Activated gamma-delta T cell treated with anti-CD3 and anti-CD28 coated beads, Interleukin-2, amount 50 U/mL, for 16 hours (primary cell): ENCODE measurements around the gene AFAP1L2.
A peak's percentile ranks its signal among the peaks of the same experiment; 100 is the strongest.

Experiments
- DNase-seq: peaks from one replicate; pipeline ENCODE4 v3.0.0-alpha.2; 2020; ENCODE audit warnings: low read depth

AFAP1L2 gene

GRCh38 chr10:114310346-114310745, 94.0 kb downstream of the AFAP1L2 start:
- DNase-seq: no peak

- DNase-seq: no peak
Observed at GRCh38 chr10:114309364-114309651, 95.0 kb downstream of the AFAP1L2 start.

GRCh38 chr10:114308531-114309363, 95.6 kb downstream of the AFAP1L2 start:
- DNase-seq: no peak

- DNase-seq: no peak
Observed at GRCh38 chr10:114307731-114308130, 96.6 kb downstream of the AFAP1L2 start.

- no peak for DNase-seq
Observed at GRCh38 chr10:114306116-114306973, 98.0 kb downstream of the AFAP1L2 start.

- DNase-seq: no peak
Observed at GRCh38 chr10:114305521-114305925, 98.8 kb downstream of the AFAP1L2 start.

GRCh38 chr10:114304571-114305421, 99.5 kb downstream of the AFAP1L2 start:
- peak; percentile 44 for DNase-seq

GRCh38 chr10:114304017-114304570, 100.2 kb downstream of the AFAP1L2 start:
- peak; percentile 44 for DNase-seq

GRCh38 chr10:114303556-114303955, 100.7 kb downstream of the AFAP1L2 start:
- no peak for DNase-seq

GRCh38 chr10:114301951-114302710, 102.2 kb downstream of the AFAP1L2 start:
- no peak for DNase-seq

- DNase-seq: no peak
Observed at GRCh38 chr10:114301177-114301576, 103.1 kb downstream of the AFAP1L2 start.

- DNase-seq: no peak
Observed at GRCh38 chr10:114300036-114300645, 104.2 kb downstream of the AFAP1L2 start.

- no peak for DNase-seq
Observed at GRCh38 chr10:114297136-114297705, 107.1 kb downstream of the AFAP1L2 start.

GRCh38 chr10:114295393-114295792, 108.9 kb downstream of the AFAP1L2 start:
- DNase-seq: no peak

- no peak for DNase-seq
Observed at GRCh38 chr10:114294549-114294948, 109.8 kb downstream of the AFAP1L2 start.

- no peak for DNase-seq
Observed at GRCh38 chr10:114293075-114293474, 111.2 kb downstream of the AFAP1L2 start.

- no peak for DNase-seq
Observed at GRCh38 chr10:114291516-114291915, 112.8 kb downstream of the AFAP1L2 start.

- no peak for DNase-seq
Observed at GRCh38 chr10:114291076-114291475, 113.2 kb downstream of the AFAP1L2 start.

GRCh38 chr10:114290038-114290437, 114.3 kb downstream of the AFAP1L2 start:
- DNase-seq: no peak

GRCh38 chr10:114289096-114289436, 115.2 kb downstream of the AFAP1L2 start:
- DNase-seq: no peak
